Stimulated activated CD4-positive, alpha-beta T cell treated with anti-CD3 and anti-CD28 coated beads, Interleukin-1b, Interleukin-23, amount 100 ng/mL, for 24 hours (primary cell): ENCODE data around the gene CELSR3.

Experiments used
- DNase-seq, 4 experiments: peaks; one replicate each; pipeline ENCODE4 v3.0.0-alpha.2; 2020; ENCODE audit warnings: low read depth in 4 of 4, low spot score in 1 of 4

Gene CELSR3

DNA sequence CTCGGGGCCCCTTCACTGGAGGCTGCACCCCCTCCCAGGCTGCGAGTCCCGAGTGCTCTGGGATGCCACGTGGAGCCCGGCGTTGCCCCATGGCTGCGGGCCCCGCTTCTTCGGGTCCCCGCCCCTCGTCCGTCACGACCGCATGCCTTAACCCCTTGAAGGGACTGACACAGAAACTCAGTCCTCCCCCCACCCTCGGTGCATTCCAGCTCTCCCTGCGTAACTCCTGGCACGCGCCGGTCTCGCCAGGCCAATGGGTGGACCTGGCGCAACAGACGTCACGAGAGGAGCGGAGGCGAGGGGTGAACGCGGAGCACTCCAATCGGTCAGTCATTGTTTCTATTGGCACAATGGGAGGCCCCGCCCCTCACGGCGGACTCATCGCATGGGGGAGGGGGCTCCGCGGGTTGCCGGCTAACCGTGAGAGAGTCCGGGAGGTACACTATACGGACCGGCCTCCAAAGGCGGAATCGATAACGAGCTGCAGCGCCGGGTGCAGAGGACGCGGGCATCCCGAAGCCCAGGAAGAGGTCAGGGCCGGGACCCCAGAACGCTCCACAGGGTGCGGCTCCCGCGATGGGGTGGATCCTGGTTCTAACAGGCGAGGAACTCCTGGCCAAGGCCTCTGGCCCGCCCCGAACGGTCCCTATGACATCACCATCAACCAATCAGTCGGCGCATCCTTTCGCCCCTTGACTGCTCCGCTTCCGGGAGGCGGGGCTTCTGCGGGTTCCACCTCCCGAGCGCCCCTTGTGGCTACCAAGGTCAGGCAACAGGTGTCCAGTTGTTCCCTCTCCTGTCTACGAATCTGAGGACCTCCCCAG is 1.0 kb upstream of the CELSR3 start:
- peak; percentile 60 to 90 (median 67) for DNase-seq

DNA sequence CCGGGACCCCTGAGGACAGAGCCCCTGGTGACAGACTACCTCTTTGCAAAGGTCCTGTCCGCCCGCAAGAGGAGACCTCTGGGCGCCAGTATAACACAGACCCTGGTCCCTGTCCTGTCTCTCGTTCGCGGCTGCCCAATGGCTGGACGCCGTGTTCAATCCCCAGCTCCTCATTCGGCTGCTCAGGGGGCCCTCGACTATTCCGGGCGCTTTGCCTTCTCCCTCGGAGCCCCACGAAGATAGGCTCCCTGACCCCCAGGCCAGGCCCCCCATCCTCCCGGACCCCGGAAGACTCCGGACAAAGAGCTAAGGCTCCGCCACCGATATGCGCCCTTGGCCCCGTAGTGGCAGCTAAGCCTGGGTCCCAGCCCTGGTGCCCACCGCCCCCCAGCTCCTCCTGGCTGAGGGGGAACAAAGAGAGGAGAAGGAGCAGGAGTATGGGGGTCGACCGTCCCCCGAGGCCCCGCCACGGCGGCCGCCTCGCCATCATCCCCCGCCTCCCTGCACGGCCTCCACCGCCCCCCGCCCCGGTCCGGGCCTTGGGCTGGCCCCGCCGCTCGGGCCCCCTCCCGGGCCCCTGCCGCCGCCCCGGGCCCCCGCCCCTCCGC is 437 bp downstream of the CELSR3 start:
- no peak for DNase-seq

DNA sequence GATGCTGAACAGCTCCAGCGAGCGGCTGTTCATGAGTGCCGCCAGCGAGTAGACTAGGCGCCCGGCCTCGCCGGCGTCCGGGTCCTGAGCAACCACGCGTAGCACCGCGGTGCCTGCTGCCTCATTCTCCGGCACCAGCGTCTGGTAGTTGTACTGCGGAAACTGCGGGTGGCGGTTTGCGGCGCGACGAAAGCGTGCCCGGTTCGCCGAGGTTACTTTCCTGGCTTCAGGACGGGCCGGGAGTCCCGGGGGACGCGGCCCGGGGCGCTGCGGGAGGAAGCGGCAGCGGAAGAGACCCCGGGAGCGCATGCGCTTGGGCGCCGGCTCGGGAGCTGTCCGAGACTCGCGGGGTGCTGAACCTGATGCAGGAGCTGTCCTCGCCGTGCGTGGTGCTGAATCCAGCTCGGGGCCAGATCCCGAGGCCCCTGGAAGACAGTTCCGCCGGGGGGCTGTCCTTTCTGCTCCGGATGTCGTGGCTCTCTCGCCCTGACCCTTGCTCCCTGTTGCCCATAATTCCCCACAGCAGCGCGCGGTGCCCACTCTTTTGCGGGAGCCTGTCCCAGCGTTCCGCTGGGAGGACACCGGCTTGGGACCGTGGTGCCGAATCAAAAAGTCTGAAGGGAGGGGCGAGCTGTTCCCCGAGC is 1.1 kb downstream of the CELSR3 start:
- peak; percentile 52 to 69 (median 60) for DNase-seq

DNA sequence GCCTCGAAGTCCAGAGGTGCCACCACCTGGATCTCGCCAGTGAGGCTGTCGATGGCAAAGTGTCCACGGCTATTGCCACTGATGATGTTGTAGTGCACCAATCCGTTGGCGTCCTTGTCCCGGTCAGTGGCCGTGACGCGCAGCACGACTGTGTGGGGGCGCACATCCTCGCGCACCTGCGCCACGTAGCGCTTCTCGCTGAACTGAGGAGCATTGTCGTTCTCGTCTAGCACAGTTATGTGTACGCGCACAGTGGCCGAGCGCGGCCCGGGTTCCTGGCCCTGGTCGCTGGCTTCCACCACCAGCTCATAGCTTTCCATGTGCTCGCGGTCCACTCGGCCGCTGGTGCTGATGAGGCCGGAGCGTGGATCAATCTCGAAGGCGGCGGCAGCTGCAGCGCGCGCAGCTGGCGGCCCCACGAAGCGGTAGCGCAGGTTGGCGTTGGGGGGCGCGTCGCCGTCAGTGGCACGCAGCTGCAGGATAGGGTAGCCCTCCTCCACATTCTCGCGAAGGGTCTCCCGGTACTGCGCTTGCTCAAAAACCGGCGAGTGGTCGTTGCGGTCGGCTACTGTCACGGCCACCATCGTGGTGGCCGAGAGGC is 1.8 kb downstream of the CELSR3 start:
- DNase-seq, result no peak

DNA sequence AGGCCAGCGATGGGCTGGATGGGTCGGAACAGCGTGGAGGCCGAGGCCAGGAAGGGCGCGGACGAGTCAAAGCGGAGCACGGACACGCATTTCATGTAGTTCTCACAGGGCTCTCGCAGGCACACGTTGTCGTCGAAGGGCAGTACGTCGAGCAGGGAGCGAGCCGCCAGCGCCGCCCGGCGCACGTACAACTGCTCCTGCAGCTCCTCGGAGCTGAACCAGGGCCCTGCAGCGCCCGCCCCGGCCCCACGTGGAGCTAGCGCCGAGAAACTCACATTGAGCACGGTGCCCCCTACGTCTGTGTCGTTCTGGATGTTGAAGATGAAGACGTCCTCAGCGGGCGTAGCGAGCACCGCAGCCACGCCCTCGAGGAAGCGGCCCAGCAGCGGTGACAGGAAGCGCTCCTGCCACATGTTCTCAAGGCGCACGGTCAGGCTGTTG is 5.8 kb downstream of the CELSR3 start:
- peak in 1 of 4 experiments; percentile 21 for DNase-seq

DNA sequence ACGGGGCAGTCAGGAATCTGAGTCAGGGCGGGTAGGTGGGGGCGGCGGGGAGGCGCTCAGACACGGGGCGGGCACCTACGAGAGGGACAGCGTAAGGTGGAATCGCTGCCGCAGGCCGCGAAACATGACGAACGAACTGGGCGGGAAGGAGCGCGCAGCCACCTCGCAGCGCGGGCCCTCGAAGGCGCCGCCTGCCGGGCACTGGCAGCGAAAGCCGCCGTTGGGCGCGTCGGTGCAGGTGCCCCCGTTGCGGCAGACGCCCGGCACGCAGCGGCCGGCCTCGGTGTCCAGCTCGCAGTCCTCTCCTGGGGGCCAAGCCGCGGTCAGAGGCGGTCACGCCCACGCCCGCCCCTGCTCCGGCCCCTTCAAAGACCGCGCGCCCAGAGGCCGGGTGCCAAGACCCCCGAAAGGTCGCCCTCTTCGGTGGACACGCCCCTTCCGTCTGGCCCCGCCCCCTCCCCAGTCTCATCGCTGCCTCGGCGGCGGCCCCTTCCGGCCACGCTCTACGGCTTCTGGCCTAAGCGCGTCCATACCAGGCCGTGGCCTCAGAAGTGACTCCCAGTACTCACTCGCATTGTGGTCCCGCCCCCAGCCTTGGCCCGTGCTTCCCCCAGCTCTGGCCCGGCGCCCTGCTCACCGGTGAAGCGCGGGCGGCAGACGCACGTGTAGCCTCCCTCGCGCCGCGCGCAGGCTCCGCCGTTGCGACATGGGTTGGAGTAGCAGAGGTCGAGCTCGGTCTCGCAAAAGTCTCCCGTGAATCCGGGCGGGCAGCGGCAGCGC is 6.4 kb downstream of the CELSR3 start:
- DNase-seq, result peak; percentile 53 to 78 (median 68)

DNA sequence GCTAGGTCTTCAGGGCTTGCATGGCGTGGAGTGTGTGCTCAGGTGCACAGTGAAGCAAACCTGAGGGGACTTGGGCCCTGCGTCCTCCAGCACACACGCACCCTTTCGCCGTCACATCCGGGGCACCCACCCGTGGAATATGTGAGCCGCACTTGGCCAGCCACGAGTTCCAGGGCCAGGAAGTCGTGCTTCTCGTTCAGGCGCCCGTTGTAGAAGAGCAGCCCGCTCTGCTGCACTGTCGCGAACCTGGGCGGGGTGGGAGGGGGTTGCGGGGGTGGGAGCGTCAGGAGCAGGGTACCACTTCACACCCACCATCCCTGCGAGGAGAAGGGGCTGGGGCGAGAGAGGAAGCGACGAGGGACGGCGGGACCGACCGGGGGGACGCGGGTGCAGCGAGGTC is 7.1 kb downstream of the CELSR3 start:
- DNase-seq, result peak in 1 of 4 experiments; percentile 36

DNA sequence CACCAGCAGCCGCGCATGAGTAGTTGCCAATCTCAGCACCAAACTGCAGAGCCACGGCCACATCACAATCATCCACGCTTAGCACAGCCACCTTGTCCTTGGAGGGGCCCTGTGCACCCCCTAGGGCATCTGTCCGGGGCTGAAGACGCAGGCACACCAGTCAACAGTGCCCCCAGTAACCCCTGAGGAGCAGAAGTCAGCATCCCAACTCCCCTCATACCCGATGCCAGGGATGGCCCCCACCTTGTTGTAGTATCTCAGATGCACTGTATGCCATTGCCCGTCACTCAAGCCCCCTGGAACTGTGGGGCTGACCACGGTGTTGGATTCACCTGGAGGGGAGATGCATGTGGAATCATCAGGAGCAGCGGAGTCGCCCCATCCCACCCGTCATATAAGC is 7.6 kb downstream of the CELSR3 start:
- no peak for DNase-seq

DNA sequence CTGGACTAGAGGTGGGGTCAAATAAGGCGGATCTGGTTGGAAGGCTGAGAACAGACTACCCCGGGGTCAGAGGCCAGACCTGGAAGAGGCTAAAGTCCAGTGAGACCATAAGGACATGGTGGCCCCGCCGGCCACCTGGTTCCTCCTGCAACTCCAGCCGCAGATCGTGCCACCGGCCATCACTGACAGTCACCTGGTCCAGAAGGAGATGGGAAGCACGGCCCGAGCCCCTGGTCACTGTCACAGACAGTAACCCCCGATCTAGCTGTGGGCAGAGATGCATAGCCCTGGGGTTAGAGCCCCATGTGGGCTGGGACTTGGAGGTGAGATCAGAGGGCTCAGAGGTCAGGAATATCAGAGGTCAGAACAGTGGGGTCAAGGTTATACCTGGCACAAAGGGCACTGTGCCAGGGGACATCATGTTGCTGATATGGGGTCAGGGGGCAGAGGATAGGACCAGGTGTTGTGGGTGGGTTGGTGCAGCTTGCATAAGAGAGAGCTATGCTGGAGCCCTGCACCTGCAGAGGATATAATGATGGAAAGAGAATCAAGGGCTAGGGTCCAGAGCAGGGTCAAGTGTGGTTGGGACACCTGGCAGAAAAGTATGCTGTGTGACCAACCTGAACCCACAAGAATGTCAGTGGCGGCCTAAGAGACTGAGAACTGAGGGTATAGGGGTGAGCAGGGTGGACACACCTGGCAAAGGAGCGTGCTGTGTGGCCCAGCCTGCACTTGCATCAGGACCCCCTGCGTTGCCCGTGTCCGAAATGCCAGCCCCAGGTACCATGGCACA is 9.6 kb downstream of the CELSR3 start:
- no peak for DNase-seq

DNA sequence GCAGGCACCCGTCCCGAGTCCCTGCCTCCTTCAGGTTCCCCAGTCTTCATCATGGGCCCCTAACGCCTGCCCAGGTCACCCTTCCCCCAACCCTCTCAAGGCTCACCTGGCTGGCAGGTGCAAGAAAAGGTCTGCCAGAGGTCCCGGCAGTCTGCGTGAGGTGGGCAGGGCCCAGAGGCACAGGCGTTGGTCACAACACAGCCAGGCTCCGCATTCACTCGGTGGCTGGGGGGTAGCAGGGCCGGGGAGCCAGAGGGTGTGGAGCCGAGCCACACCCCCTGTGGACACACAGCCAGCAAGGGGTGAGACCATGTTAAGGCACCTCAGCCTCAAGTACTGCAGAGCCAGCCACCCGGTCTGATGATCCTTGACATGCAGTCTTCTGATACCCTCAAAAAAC is 10.9 kb downstream of the CELSR3 start:
- DNase-seq, result no peak

DNA sequence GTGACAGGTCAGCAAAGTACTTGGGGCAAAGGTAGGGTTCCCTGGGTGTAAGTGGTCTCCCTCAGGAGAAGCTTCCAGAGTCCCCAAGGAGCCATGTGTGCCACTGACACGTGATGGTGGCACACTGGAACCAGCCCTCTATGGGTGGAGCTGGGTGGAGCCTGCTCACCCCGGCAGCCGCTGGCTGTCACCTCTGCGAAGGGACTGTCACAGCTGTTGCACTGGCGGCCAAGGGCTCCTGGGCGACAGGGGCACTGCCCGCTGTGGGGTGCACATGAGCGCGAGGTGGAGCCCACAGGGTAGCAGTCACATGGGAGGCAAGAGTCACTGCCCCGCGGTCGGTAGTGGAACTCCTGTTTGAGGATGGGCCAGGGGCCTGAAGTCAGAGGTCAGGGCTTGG is 12.0 kb downstream of the CELSR3 start:
- no peak for DNase-seq

DNA sequence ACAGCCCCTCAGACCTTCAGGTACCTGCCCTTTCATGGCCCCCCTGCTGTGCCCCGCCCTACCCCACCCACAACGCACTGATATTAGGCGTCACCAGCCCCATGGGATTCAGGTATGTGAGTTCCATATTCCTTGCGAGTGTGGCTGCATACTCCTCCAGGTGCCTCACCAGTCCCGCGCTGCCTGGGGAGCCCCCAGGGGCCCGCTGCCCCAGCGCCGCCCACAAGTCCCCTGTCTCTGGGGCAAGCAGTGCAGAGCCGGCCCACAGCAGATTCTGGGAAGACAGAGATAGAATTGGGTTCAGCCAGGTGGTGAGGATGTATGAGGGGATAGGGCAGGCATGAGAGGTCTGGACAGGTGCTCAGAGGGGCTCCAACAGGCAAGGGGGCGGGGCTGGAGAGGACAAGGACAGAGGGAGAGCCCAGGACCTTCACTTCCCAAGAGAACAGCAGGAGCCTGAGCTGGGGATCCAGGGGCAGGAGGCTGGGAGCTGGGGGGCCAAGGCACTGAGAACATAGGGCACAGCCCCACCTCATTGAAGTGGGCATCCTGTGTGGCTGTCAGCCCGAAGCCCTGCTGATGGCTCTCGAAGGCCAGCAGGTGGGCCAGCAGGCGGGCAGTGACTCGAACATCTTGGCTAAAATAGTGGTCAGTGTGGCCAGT is 14.4 kb downstream of the CELSR3 start:
- DNase-seq, result no peak

DNA sequence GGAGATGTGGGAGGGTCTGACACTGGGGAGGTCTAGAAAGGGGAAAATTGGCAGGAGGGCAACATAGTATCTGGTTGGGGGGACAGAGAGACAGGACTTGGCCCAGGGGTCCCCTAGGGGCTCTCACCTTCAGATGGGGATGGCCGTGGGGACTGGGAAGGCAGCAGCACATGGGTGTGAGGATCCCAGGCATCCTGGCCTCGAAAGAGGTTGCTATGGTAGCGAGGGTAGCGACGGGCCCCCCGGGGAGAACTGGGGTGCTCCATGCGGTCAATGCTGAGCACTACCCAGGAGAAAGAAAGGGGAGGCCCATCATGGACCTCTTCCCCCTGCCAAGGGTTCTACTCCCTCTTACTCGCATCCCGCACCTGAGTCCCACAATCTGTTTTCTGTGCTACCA is 15.0 kb downstream of the CELSR3 start:
- DNase-seq, result no peak

DNA sequence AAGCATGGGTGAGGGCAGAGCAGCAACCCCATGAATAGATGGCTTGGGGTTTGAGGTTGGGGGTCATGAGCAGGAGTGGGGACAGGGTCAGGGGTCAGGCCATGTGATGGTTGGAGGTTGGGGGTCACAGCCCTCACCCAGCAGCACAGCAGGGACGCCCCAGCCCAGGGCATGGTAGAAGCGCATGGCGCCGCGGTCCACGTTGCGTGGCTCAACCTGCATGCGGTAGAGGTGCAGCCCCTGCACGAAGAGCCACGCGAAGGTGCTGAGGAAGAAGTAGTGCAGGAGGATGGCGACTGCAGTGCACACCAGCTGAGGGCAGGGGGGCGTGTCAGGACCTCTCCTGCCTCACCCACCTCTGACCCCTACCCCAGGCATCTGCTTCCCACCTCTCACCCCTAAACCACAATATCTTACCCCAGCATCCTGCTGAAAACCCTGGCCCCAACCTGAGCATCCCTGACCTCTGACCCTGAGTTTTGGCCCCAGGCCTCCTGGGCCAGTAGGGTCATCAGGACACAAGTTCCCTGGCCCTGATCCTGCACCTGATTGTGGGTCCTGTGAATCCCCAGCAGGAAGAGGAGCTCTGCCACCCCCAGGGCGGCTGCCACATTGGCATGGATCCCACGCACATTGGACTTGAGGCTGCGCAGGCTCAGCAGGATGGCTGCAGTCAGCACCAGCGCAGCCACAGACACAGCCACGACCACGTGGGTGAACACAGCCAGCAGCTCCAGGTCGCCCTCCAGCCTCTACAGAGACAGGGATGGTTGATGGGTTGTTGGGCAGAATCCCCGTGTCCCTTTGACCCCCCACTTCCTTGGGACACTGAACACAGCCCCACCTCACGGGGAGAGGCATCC is 17.6 kb downstream of the CELSR3 start:
- DNase-seq, result no peak

DNA sequence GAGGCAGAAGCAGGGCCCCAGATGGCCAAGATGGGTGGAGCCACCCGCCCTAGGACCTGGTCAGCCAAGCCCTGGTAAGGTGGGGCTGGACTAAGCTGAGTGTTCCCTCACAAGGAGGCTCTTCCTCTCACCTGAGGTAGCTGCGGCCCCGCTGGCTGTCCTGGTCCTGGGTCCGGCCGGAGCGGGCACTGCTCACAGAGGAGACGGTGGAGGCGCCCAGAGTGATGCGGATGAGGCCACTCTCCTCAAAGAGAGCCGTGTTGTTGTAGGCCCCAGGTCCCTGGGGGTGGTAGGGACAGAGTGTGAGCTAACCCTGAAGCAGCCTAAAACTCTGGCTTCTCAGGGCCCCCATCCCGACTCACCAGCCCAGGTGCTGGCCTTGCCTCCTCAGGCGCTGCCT is 20.1 kb downstream of the CELSR3 start:
- DNase-seq, result no peak

DNA sequence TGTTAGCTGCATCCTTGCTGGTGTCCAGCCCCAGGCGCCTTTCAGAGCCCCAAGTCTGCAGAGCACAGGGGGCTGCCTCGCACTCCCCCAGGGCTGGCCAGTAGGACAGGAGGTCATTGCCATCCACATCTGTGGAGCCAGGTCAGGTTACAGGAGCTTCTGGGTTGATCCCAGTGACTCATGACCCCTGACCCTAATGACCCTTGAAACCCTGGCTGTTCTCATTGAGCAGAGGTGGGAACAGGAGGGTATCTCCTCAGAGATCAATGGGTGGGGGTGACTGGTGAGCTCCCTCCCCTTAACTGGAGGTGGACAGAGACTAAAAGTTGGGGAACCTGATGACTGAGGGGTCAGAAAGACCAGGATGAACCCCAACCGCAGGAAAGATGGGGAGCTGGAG is 21.3 kb downstream of the CELSR3 start:
- DNase-seq, result no peak

DNA sequence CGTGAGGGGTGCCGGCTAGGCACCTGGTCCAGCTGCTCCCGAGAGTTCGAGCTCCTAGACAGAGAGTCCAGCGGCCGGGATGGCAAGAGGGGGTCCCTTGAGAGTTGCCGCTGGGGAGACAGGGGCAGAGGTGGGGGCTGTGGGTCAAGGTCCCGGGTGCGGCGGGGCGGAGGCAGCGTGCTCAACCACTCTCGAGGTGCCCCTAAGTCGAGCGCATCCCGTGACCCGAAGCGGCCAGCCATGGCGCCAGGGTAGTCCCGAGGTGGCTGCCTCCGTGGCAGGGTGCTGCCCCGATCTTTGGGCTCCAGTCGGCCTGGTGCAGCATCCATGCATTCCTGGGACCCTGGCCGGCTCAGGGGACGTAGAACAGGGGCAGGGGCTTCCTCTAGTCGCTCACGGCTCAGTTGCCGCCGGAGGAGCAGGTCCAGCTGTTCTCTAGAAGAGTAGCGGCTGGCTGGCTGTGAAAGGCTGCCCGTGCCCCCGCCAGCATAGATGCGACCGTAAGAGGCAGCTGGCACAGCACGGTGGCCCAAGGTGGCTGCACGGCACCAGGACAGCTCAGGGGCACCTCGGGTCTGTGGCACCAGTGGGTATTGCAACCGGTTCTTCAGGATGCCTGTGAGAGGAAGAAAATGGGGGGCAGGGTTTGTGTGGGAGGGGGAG is 22.6 kb downstream of the CELSR3 start:
- no peak for DNase-seq

DNA sequence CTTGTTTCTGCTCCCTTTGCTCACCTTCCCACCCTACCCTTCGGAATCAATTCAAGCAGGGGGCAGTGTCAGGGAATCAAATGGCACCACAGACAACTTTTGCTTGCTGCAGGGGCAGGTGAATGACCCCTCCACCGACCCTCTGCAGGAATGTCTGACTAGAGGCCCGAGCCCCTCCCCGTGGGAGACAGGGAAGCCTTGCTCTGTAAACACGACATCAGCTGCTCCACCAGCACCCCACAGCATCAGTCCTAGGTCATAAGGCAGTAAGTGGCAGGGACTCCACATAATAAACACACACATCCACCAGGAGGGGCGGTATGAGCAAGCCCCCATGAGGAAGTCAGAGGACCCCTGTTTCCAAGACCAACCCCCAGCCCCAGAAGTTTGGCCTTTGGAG is 25.4 kb downstream of the CELSR3 start:
- no peak for DNase-seq
